ENCODE results near the gene PHYKPL. TPM values are rescaled to one million over a fixed set of nuclear protein-coding genes. Genes with fewer than 3 reads are reported as not detected.

Gene PHYKPL
- total and polyA plus RNA-seq, 2 of the 13 experiments (the other 11 are each of a cell fraction or from before 2014, with no cell fraction given), result 18.0 to 78.6 TPM

- TF ChIP-seq NCOA2 (CRISPR knock-in tag; IDR thresholded peaks at IDR 0.05) (0 out of 2 replicates have a peak, but pooled peaks have one; percentile 17), MTF2 (CRISPR knock-in tag; IDR thresholded peaks at IDR 0.05; ENCODE audit: borderline replicate concordance) (0 out of 2 replicates have a peak, but pooled peaks have one; percentile 24), ZNF496 (CRISPR knock-in tag; IDR thresholded peaks at IDR 0.05; ENCODE audit: insufficient replicate concordance) (no peak), PHF21A (CRISPR knock-in tag; IDR thresholded peaks at IDR 0.05) (no peak), ARNT (IDR thresholded peaks at IDR 0.05) (no peak), ZNF383 (CRISPR knock-in tag; IDR thresholded peaks at IDR 0.05; ENCODE audit: borderline replicate concordance) (no peak), ZNF777 (CRISPR knock-in tag; IDR thresholded peaks at IDR 0.05) (no peak), TOE1 (CRISPR knock-in tag; IDR thresholded peaks at IDR 0.05) (no peak), MEIS1 (CRISPR knock-in tag; IDR thresholded peaks at IDR 0.05; ENCODE audit: borderline replicate concordance) (no peak), FOXK2 (IDR thresholded peaks at IDR 0.05) (no peak), STAT6 (CRISPR knock-in tag; IDR thresholded peaks at IDR 0.05; ENCODE audit: borderline replicate concordance) (no peak), NCOA5 (CRISPR knock-in tag; IDR thresholded peaks at IDR 0.05) (no peak), ZSCAN30 (CRISPR knock-in tag; IDR thresholded peaks at IDR 0.05) (no peak), RBFOX2 (IDR thresholded peaks at IDR 0.05; ENCODE audit: low read depth, low read length) (no peak), ZNF234 (CRISPR knock-in tag; conservative IDR thresholded peaks at IDR 0.05) (no peak), NR2F1 (CRISPR knock-in tag; IDR thresholded peaks at IDR 0.05) (no peak), SMARCE1 (IDR thresholded peaks at IDR 0.05; ENCODE audit: borderline replicate concordance) (no peak), HOXA3 (CRISPR knock-in tag; IDR thresholded peaks at IDR 0.05) (no peak)
- TF ChIP-seq, protein P1, sequence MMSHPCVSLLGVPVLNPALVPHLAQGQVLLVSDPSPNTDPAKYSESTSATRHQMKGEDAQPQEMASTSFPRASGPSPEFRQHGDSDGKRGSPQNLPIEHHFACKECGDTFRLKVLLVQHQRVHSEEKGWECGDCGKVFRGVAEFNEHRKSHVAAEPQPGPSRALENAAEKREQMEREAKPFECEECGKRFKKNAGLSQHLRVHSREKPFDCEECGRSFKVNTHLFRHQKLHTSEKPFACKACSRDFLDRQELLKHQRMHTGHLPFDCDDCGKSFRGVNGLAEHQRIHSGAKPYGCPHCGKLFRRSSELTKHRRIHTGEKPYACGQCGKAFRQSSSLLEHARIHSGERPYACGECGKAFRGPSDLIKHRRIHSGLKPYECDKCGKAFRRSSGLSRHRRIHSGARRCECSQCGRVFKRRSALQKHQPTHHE (CRISPR knock-in tag; IDR thresholded peaks at IDR 0.05; ENCODE audit: borderline replicate concordance), result no peak
- TF ChIP-seq, protein P2, sequence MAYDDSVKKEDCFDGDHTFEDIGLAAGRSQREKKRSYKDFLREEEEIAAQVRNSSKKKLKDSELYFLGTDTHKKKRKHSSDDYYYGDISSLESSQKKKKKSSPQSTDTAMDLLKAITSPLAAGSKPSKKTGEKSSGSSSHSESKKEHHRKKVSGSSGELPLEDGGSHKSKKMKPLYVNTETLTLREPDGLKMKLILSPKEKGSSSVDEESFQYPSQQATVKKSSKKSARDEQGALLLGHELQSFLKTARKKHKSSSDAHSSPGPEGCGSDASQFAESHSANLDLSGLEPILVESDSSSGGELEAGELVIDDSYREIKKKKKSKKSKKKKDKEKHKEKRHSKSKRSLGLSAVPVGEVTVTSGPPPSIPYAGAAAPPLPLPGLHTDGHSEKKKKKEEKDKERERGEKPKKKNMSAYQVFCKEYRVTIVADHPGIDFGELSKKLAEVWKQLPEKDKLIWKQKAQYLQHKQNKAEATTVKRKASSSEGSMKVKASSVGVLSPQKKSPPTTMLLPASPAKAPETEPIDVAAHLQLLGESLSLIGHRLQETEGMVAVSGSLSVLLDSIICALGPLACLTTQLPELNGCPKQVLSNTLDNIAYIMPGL (CRISPR knock-in tag; IDR thresholded peaks at IDR 0.05; ENCODE audit: borderline replicate concordance in 1 of 2, low read depth in 1 of 2), result peak in 1 of 2 experiments; percentile 33; a peak in 1 of 4 replicates
- TF ChIP-seq, protein P3, sequence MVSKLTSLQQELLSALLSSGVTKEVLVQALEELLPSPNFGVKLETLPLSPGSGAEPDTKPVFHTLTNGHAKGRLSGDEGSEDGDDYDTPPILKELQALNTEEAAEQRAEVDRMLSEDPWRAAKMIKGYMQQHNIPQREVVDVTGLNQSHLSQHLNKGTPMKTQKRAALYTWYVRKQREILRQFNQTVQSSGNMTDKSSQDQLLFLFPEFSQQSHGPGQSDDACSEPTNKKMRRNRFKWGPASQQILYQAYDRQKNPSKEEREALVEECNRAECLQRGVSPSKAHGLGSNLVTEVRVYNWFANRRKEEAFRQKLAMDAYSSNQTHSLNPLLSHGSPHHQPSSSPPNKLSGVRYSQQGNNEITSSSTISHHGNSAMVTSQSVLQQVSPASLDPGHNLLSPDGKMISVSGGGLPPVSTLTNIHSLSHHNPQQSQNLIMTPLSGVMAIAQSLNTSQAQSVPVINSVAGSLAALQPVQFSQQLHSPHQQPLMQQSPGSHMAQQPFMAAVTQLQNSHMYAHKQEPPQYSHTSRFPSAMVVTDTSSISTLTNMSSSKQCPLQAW (CRISPR knock-in tag; IDR thresholded peaks at IDR 0.05), result no peak
These were observed 68.5 kb downstream of the PHYKPL start (continued) for GRCh38 chr5:178163772-178164735.
